Activated CD4-positive, CD25-positive, alpha-beta regulatory T cell treated with anti-CD3 and anti-CD28 coated beads, Interleukin-2, amount 50 U/mL, for 16 hours (primary cell): ENCODE data around the gene BMPR1B.
"Not testable (repeated sequence)": the region's sequence is repeated elsewhere in the genome, so short reads cannot be mapped to it uniquely, and the experiment has no call there.

Experiments used
- DNase-seq: peaks from one replicate; pipeline ENCODE4 v3.0.0-alpha.2; 2020; ENCODE audit warnings: low read depth, low spot score

BMPR1B gene

DNA sequence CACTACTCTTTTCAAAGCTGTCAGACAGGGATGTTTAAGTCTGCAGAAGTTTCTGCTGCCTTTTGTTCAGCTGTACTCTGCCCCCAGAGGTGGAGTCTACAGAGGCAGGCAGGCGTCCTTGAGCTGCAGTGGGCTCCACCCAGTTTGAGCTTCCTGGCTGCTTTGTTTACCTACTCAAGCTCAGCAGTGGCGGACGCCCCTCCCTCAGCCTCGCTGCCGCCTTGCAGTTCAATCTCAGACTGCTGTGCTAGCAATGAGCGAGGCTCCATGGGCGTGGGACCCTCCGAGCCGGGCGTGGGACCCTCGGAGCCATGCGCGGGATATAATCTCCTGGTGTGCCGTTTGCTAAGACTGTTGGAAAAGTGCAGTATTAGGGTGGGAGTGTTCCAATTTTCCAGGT is 381.7 kb downstream of the BMPR1B start:
- DNase-seq, result not testable (repeated sequence)

DNA sequence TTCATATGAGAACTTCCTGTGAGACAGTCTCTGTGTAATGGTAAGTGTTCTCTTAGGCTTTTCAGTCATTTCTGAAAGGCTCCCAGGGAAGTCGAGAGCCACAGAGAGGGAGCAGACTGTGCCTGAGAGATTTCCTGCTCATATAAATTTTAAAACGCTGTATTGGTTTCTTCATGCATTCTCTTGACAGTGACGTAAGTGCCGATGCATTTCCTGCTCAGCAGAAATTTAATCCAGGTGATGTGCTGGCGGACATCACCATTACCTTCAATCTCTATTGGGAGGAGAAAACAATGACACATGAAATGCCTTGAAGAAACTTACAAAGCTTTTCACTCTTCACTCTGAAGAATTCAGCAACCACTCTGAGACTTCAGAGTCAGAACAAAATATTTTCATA is 383.6 kb downstream of the BMPR1B start:
- DNase-seq, result no peak

DNA sequence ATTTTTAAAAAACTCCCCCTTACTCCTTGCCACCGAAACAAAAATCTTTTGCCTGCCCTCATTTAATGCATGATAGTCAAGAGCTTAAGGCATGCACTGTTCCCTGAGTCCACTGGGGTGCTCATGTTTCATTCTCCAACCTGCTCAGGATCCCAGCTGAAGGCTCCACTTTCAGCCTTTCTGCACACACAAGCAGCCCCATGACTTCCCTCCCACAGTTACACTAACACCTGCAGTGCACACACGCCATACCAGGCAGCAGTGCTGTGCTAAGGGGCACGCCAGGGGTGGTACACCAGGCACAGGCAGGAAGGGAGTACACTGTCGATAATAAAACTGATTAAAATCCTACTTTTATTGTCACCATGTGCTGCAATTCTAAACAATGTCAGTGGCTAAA is 385.2 kb downstream of the BMPR1B start:
- no peak for DNase-seq

DNA sequence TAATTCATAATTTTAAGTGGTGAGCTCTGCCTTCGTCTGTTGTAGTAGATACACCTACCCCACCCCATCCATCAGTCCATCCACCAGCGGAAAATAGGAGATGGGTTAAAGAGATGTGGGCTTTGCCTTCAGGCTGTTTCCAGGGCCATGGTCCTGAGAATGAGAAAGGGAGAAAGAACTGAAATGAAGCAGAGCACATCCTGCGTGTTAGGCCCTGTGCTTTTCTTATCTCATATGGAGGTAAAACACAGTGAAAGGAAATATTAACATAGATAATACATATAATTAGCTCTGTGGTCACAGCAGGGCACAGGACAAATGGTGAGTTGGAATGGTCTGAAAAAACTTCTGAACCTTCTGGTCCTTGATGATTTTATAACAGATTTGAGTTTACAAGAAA is 393.5 kb downstream of the BMPR1B start:
- DNase-seq, result no peak

DNA sequence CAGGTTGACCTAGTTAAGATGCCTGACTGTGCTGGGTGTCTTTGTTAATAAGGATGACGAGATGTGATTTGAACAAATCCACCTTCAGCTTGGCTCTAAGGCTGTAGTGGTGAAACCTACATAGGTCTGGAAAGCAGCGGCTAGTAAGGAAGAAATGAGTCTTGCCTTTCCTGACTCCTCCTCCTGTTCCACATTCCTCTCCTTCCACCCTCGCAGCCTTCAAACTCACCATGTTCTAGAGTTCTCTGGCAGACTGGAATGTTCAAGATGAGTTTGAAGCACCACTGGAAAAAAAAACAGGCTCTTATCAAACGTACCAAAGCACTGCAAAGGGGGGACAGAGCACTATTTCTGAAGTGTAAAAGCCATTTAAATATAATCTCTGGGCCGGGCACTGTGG is 395.4 kb downstream of the BMPR1B start:
- no peak for DNase-seq

DNA sequence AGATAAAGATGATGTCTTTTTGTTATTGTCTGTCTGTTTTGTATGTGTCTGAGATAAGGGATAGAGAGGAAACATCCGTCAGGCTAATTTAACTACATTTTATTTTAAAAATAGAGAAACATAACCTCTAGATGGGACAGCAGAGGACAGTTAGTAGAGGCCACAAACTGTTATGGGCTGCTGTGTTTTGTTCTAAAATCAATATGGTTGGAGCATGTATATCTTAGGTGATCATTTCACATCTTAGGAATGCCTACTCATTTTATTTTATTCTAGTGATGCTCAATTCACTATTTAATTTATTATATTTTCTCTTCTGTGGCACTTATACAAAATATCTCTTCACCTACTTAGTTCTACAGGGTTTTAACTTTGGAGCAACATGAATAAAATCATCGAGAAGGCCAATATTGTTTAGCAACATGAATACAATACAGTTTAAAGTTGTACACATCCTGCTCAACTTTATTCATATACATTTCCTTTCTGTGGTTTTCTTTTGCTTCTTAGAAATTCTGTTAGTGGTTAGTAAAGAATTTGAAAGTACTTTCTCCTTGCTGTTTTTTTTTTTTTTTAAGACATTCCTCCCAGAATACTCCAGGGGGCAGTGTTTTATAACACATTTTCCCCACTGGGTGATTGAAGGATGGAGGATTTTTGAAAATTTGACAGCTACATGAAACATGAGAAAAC is 398.1 kb downstream of the BMPR1B start:
- no peak for DNase-seq

DNA sequence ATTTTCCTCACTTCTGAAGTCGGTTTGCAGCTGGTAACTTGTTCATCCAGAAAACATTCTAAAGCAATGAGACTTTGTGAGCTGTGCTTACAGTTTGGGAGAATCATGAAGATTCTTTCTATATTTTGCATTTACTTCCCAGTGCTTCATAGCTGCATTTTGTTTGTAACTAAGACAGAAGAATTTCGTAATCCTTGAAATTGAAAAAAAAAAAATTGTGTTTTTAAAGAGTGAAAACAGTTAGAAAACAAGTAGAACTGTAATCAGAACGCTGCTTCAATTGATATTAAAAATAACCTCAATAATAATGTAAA is 398.7 kb downstream of the BMPR1B start:
- no peak for DNase-seq

DNA sequence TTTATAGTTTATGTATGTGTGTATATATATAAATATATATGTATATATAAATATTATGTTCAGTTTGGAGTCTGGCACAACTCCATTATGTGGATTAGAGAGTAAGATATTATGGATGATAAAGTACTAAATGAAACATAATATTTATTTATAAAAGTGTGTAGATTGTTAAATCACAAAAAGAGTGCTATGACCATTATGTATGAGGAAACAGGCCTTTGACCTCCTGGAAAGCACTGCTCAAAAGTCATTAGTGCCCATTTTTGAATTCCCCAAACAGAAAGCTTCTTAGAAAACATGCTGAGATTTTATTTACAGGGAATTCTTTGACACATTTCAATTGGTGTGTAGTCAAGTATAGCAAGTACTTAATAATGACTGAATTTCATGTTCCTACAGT is 399.8 kb downstream of the BMPR1B start:
- DNase-seq, result no peak

DNA sequence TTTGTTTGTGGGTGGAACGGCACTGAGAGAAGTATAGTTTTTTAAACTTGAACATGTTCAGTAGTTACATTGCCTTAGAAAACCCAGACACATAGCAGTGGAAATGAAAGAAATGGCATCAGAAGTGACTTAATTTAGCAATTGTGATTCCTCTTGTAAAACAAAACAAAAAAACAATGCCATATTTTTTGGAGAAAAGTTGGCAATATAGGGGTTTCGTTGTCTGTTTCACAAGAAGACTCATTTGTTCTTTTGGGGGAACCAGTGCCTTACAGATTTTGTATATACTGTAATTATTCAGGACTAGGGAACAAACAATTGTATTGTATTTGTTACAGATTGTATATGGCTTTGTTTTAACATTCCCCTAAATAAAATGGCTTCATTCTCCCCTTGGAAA is 400.3 kb downstream of the BMPR1B start:
- no peak for DNase-seq

DNA sequence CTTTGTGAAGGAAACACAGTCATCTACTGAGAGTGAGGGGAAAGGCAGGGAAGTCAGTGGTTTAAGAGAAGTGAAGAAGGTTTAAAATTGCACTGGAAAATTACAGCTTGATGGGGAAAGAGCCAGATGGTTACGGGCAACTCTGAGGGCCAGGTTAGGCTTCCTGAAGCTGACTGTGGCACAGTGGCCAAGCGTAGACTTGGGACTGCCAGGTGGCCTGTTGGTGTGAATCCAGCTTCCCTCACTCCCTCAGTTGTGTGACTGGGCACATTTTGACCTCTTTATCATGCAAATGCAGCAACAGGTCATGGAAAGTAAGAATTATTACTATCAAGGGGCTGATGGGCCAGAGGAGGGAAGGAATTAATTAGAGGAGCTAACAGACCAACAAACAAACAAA is 400.9 kb downstream of the BMPR1B start:
- no peak for DNase-seq

DNA sequence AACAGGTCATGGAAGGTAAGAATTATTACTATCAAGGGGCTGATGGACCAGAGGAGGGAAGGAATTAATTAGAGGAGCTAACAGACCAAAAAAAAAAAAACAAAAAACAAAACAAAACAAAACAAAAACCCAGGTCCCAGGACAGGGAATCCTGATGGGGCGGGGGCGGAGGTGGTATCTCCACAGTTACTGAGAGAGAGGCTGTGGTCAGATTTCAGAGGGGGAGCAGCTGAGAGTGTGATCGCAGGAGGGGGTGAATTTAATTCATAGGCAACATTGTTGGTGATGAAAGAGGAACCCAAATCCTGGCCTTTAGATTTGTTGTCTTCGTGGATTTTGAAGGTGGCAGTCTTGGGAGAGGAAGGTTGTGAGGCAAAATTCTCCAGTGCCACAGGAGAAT is 401.6 kb downstream of the BMPR1B start:
- no peak for DNase-seq

DNA sequence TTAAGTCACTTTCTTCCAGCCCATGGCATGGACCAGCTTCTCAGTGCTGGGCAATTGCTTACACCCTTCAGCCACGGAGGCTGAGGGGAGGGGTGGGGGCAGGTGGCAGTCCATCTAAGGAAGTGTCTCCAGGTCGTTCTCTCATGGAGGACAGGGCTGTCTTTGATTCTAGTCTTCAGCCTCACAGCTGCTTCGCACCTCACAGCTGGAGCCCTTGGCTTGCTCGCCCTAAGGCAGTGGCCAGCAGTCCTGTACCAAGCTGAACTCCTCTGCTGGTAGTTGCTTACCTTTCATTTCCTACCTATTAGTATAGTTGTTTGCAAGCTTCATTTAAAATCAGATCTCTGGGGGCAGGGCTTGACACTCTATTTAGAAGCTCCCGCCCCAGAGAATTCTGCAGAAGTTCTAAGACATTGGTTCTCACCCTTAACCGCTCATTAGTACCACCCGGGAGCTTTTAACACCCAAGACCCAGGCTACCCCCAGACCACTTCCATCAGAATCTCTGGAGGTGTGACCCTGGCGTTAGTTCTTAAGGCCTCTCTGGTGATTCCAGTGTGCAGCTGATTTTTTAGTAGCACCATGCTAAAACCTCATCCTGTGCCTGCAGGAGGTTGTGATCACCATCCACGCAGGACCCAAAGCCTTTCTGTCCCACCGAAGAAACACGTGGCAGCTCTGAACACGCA is 404.2 kb downstream of the BMPR1B start:
- DNase-seq, result no peak

DNA sequence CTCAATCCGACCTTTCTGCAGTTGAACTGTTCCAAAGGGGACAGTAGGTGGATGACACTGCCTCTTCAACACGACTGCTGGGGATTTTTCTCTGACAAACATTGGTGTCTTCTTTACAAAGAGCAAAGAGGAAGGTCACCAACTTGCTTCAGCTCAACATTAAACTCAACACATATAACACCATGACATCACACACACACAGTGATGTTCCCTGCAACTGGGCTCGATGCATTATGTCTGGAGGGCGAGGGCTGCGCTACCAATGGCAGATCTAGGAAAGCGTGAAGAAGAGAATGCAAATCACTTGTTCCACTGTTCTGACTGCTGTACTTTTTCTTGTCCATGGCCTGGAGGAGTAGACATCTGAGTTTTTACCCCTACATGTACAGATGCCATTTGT is 405.1 kb downstream of the BMPR1B start:
- DNase-seq, result no peak

DNA sequence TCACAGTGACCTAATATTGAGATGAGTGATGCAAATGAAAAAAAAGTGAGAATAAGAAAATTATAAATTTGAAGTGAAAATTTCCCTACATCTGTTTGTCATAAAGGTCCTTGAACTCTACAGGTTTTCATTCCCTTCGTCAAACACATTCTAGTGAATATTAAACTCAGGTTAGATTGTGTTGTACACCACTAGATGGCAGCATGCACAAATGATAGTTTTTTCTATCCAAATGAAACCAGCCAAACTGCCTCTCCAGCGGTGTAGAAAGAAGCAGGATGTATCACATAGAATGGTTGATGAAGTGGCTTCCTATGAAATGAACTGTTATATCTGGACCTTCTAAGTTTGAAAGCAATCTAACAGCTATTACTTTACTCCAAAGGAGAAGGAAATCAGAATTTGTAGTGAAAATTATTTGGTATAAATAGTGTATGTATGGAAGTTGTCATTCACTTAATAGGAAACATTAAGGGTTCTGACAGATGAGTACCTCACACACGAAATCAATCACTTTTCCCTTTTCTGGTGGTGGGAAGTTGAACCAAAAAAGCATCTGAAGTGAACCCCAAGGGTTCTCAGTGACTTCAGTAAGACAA is 408.3 kb downstream of the BMPR1B start:
- DNase-seq, result no peak

DNA sequence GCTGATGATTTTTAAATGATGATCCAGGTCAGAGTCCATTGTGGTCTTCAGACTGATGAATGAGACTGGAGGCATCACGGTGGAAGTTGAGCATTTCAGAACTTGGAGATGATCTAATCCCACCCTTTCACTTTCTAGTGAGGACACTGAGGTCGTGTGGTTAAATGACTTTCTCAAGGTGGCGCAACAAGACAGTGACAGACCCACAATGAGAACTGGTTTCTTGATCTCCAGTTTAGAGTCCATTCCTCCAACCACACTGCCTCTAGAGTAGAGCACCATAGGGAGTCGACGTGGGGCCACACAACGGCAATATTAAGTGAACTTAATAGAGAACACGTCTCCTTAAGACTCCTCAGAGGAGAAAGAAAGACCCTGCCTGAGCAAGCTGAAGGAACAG is 410.1 kb downstream of the BMPR1B start:
- no peak for DNase-seq

DNA sequence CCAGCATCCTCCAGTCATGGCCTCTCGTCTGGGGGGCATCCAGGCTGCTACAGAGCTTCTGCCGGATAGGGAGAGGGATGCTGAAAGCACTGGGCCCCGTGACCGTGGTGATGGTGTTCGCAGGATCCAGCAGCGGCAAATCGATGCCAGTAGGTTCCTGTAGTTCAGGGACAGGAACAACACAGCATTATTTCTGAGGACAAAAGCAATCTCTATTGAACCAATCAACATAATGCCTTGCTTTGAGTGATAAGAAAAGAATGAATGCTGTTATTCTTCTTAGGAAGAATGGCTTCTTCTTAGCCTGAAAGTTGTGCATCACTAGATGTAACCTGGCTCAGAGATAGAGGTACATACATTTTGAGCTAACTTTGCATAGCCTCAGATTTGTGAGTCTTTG is 412.4 kb downstream of the BMPR1B start:
- no peak for DNase-seq

DNA sequence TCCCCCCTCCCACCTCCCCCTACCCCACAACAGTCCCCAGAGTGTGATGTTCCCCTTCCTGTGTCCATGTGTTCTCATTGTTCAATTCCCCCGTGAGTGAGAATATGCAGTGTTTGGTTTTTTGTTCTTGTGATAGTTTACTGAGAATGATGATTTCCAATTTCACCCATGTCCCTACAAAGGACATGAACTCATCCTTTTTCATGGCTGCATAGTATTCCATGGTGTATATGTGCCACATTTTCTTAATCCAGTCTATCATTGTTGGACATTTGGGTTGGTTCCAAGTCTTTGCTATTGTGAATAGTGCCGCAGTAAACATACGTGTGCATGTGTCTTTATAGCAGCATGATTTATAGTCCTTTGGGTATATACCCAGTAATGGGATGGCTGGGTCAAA is 413.6 kb downstream of the BMPR1B start:
- DNase-seq, result not testable (repeated sequence)

DNA sequence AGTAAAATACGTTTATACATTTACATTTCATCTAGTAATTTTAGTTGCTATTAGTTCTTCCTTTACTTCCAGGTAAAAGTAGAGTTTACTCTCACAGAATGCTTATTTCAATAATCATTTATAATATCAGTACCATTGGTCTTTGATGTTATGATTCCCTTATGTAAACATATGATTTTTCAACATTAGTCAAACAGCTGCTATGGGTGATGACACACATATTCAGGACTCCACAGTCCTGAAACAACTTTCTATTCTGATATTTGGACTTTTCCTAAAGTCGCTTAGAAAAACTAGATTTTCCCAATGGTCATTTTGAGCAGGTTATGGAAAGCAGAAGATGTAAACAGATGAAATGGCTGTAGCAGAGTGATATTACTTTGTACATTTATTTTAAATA is 421.2 kb downstream of the BMPR1B start:
- no peak for DNase-seq

DNA sequence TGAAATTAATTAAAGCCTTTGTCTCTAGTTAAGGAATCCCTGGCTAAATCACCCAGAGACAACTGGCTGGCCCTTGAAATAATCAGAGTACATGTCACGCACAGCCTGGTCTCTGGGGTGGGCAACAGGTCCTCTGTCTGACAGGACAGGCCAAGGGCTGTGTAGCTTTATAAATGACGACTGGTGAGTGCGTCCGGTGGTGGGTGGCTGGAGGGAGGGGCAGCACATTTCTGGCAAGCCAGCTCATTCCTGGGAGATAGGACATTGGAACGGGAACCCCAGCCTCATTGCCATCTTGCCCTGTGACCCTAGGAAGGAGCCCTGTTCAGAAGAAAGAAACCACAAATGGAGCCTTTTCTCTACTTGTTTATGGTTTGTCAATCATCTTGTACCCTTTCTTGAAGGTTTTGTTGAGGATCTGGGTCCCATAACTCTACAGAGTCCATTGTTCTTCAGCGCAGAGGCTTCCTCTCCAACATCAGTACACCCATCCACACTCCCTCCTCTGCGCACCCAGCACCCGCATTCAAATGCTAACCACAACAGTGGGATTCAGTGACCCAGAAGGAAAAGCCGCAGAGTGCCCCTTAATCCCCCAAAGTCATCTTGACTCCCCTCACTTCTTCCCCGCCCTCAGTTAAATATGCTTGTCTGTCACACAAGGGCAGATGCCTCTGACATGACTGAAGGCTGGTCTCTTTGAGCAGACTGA is 422.9 kb downstream of the BMPR1B start:
- DNase-seq, result no peak

DNA sequence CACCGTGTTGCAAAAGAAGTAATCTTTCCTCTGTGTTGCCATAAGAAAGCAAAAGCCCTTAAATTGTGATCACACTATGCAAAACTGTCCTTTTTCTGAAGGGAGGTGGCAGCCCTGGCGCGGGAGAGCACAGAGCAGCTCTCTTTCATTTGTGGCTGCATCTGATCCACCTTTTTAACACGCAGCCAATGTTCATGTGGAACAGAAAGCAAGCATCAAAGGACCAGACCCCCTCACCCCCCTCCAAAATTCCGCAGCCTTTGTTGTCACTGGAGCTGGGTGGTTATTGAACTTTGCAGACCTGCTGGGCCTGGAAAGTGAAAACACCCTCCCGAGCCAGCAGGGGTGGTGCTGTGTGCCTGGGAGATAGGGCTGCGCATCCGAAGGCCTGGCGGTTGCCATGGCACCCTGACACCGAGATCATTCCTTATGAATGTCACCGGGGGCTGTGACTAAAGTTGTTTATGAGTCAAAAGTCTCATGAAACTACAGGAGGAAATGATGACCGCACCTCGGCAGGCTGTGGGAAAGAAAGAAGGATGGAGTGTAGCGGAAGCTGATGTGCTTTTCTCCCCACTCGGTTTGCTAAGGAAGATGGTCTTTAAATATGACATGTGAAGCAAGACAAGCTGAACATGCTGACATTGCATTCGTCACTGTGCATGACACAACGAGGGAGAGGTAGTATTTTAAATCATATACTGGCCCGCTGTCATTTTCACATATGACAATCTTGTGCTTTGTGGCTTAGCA is 423.7 kb downstream of the BMPR1B start:
- no peak for DNase-seq

DNA sequence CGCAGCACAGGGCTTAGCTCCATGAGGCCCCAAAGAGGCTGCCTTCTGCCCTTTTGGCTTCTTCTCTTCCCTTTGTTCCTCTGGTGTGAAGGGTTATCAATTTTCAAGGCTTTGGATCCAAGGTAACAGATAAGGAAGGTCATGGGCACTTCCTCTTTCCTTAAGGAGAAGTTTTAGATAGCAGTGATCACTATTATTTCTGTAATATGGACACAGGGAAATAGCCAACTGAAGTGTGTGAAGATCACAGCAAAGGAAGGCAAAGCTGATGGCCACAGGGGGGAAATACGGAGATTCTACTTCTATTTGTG is 424.2 kb downstream of the BMPR1B start:
- no peak for DNase-seq
